C4-2B (cell line): ENCODE measurements around the gene BLNK.

Source experiments
- CTCF ChIP-seq: fragments of 450-650 bp; conservative IDR thresholded peaks from 2 replicates; pipeline ENCODE4 v1.5.1; 2017; ENCODE audit warnings: mild to moderate bottlenecking
- ZFX ChIP-seq: fragments of 450-650 bp; IDR thresholded peaks from 2 replicates; pipeline ENCODE4 v1.6.1; 2017

GRCh38 chr10:96305019-96305418, 33.6 kb upstream of the BLNK start:
- TF ChIP-seq CTCF = no peak
- TF ChIP-seq ZFX = no peak
